NCI-H1930 (cell line): ENCODE results near the gene PSORS1C2.
"Not testable (repeated sequence)": the region's sequence is repeated elsewhere in the genome, so short reads cannot be mapped to it uniquely, and the experiment has no call there.

Experiments
- DNase-seq, 2 experiments: peaks; one replicate each; lab custom pipeline; 2025; lab: John Stamatoyannopoulos, UW

PSORS1C2 gene

GRCh38 chr6:31138982-31139381 lies at the start of gene PSORS1C2:
Gene PSORS1C2 (minus strand): TSS chr6:31139066. CDS start chr6:31139026, 40 bp downstream.
- no peak for DNase-seq

GRCh38 chr6:31187780-31188194 lies 48.9 kb upstream of the PSORS1C2 start:
- no peak for DNase-seq

DNA sequence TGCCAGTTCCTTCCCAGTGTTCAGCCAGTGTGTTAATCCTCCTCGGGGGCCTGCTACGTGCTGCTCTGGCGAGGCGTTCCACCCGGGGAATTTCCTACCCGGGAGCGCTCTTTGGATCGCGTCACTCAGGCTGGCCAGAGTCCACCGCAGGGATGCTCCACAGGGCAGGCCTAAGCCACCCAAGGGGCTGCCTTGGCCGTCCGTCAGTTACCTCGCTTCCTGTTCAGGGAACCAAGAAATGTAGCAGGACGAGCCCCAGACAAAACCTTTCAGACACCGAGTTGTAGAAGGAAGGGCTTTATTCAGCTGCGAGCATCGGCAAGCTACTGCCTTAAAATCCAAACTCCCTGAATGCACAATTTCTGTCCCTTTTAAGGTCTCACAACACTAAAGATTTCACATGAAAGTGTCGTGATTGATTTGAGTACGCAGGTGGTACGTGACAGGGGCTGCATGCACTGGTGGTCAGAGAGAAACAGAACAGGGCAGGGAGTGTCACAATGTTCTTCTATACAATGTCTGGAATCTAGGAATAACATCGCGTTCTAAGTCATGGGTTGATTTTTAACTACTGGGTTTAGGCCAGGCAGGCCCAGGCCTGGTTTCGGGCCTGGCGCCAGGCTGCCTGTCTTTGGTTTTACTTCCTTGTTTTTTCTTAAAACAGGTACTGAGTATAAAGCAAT lies 47.3 kb upstream of the PSORS1C2 start:
- no peak for DNase-seq

- DNase-seq, result not testable (repeated sequence)
Observed at GRCh38 chr6:31185695-31186051, 46.8 kb upstream of the PSORS1C2 start.

GRCh38 chr6:31183859-31184258 lies 45.0 kb upstream of the PSORS1C2 start:
- DNase-seq, result not testable (repeated sequence)

DNA sequence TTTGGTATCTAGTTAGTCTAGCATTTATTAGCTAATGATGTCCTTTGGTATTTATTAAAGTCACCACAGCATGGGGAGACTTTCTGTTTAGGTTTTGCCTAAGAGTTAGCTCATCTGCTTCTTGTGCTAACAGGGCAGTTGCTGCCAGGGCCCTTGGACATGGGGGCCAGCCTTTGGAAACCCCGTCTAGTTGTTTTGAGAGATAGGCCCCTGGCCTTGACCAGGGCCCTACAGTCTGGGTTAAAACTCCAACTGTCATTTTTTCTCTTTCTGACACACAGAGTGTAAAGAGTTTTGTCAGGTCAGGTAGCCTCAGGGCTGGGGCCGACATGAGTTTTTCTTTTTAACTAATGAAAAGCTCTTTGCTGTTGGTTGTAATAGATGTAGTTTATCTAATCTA lies 44.4 kb upstream of the PSORS1C2 start:
- DNase-seq, result not testable (repeated sequence)

GRCh38 chr6:31180500-31180899 lies 41.6 kb upstream of the PSORS1C2 start:
- DNase-seq, result no peak

DNA sequence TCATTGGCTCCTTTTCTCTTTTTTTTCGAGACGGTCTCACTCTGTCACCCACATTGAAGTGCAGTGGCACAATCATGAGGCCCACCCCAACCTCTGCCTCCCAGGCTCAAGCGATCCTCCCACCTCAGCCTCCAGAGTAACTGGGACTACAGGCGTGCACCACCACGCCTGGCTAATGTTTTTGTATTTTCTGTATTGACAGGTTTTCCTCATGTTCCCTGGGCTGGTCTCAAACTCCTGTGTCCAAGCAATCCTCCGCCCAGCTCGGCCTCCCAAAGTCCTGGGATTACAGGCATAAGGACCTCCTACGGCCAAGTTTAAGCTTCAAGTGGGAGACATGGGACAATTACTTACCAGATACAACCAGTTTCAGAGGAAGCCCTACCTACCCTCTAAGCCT lies 41.0 kb upstream of the PSORS1C2 start:
- DNase-seq, result no peak

DNA sequence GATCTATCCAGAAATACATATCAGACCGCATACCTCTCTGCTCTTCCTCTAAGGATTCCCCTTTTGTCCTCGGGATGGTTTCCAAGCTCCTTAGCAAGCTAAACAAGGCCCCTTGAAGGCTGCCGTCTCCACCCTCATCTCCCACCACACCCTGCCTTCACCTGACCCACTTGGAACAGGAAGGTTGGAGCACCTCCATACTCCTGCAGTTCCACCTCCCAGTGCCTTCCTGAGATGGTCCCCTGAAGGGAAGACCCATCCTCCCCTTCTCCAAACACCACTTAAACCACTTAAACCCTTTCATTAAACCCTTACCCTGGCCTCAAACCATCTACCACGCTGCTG lies 40.1 kb upstream of the PSORS1C2 start:
- DNase-seq, result no peak

- DNase-seq, result no peak
Observed at GRCh38 chr6:31178143-31179041, 39.5 kb upstream of the PSORS1C2 start.

DNA sequence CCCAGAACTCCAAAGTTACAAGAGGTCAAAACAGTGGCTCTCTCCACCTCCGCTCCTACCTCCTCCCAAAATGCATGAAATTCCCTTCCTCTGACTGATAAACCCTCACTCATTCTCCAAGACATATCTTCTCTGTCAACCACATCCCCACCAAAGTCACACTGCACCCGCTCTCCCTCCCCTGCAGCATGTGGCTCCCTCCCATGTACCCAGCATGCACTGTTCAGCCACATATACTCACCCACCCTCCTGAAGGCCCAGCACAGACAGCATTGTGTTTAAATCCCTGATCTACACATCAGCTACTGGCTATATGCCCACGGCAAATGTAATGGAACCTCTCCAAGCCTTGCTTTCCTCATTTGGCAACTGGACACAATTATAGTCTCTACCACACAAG lies 37.1 kb upstream of the PSORS1C2 start:
- no peak for DNase-seq

GRCh38 chr6:31174378-31174777 lies 35.5 kb upstream of the PSORS1C2 start:
- DNase-seq, result no peak

DNA sequence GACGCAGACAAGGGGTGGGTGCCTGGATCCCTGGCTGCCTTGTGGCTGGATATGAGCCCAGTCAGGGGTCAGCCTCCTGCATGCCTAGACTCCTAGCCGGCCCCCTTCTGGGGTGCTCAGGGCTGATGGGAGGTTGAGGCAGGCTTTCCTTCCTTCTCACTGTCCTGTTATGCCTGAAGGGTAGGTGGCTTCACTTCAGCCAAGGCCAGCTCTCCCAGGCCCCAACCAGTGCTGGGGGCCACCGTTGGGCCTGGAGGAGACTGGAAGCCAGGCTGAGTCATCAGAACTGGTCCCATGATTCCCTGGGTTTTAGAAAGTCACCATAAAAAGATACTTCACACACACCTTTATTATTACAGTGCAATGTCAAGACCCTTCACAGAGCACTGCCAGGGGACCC lies 34.5 kb upstream of the PSORS1C2 start:
- DNase-seq, result no peak

GRCh38 chr6:31172973-31173384 lies 34.1 kb upstream of the PSORS1C2 start:
- no peak for DNase-seq

DNA sequence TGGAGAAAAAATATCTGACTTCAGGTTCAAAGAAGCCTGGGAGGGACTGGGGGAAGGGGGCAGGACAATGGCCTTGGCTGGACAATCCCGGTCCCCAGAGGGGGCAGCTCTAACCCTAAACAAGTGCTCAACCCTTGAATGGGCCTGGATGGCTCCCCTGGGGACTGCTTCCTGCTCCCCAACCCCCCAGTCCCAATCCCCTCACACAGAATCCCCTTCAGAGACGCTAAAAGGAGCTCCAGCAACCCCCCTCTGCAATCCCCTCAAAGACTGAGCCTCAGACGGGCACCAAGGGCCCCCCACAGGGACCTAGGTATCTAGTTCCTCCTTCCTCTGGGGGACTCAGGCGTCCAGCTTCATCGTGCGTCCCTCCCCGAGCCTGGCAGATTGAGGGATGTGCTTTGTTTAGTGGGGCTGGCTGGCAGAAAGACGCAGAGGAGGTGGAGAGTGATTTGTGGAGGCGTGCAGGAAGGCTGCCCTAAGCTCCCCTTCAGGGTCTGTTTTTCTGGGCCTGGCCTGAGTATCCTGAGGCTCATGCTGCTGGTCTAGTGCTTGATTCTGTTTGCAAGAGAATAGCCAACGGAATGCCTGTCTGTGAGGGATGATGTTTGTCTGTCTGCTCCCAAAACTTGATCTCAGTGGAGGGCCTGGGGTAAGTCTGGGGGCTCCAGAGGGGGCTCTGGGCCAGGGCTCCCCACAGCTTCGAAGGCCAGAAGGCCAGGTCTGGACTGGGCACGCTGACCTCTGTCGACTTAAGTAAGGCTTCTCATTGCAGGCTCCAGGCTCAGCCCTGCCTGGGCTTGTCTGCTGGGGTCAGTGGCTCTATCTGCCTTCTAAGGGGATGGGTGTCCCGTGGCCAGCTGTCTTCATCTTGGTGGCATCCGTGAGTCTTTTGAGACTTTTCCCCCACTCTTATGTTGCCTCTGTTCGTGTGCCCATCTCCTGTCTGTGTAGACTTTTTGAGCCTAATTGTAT lies 33.4 kb upstream of the PSORS1C2 start:
- no peak for DNase-seq

DNA sequence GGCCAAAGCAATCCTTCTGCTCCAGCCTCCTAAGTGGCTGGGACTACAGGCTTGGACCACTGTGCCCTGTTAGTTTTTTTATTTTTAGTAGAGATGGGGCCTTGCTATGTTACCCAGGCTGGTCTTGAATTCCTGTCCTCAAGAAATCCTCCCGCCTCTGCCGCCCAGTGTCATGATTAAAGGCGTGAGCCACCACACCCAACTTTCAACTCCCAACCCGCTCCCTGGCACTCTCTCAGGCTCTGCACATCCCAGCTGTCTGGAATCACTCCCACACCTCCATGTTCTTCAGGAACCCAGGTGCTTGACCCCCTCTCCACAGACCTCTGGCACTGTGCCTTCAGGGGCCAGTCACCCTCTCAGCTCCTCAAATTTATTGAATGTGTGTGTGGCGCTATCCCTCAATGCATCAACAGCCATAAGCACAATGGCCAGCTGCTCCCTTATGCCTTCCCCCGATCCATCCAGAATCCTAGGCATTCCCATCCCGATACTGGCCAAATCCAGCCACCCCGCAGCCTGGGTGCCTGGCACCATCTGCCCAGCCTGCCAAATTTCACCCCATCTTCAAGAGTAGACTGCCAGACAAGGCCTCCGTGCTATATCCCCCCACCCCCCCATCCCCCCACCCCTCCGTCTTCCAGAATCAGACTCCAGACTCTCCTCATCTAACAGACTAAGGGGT lies 32.3 kb upstream of the PSORS1C2 start:
- DNase-seq, result no peak

DNA sequence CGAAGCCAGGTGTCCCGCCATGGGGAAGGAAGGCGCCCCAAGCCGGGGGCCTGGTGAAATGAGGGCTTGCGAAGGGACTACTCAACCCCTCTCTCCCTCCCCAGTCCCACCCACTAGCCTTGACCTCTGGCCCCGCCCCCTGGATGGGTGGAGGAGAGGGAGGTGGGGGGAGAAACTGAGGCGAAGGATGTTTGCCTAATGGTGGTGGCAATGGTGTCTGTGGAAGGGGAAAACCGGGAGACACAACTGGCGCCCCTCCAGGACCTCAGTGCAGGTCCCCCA lies 31.7 kb upstream of the PSORS1C2 start, which contains the start of gene POU5F1:
POU5F1 (minus strand) TSS at position 83 of the 282 bp plus-strand sequence; CDS start at position 21, 62 bp downstream.
- DNase-seq, result no peak

DNA sequence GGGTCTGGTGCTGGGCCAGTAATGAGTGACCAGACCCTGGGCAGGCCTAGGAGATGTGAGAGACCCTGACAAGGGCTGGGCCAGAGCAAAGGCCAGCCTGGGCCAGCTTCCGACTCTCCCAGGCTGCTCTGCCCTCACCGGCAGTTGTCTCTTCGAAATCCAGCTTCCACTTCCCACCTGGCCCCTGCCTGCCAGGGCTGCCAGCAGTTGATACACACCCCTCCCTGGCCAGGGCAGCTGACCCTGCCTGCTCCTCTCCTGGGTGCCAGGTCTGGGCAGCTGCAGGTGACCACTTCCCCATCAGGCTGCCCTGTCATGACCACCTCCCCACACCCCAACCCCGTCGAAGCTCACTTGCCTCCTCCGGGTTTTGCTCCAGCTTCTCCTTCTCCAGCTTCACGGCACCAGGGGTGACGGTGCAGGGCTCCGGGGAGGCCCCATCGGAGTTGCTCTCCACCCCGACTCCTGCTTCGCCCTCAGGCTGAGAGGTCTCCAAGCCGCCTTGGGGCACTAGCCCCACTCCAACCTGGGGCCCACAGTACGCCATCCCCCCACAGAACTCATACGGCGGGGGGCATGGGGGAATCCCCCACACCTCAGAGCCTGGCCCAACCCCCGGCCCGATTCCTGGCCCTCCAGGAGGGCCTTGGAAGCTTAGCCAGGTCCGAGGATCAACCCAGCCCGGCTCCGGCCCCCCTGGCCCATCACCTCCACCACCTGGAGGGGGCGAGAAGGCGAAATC lies 31.2 kb upstream of the PSORS1C2 start:
- not testable (repeated sequence) for DNase-seq

DNA sequence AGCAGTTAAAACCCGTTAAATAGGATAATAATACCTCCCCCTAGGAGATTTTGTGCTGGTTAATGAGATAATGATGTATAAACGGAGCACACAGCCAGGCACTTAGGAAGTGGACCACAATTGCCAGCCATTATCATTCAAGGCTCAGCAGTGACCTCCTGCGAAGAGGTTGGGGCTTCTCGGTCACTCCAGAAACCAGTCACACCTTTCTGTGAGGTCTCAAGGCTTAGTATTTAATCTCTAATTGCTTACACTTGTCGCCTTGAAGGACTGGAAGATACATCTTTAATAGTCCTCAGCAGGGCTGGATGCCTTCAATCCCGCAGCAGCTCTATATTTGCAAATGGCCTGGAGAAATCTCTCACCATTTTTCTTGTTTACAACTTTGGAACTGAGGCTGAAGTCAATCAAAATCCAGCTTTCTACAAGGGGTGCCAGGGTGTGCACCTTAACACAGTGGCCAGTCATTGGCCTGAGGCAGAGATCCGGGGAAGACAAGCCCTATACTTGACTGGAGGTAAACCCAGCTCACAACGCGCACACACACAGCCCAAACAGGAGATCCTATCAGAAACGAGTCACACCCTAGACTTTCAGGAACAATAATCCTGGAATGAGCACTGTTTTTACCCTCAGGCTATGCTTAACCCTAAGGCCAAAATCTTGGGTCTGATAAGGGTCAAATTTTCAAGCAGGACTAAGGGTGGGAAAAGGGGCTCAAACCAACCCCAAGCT lies 30.4 kb upstream of the PSORS1C2 start:
- DNase-seq, result no peak

- no peak for DNase-seq
Observed at GRCh38 chr6:31168606-31169005, 29.7 kb upstream of the PSORS1C2 start.
